Measurements from ENCODE around the gene MTRF1L. TPM values are rescaled to one million over a fixed set of nuclear protein-coding genes. Genes with fewer than 3 reads are reported as not detected.

Gene MTRF1L
- total RNA-seq, 4 donors from 2014 or later = 18.7 to 33.2 (median 24.8) TPM

- 62 to 69% methylated on average over 2 of the region's 2 CpGs for WGBS, 2 donors (ENCODE audit: low coverage in 1 of 2)
Observed at GRCh38 chr6:152946995-152947394, 55.5 kb downstream of the MTRF1L start.

GRCh38 chr6:152946484-152946883 is 56.0 kb downstream of the MTRF1L start:
- 66 to 88% methylated on average over 3 of the region's 3 CpGs for WGBS, 2 donors (ENCODE audit: low coverage in 1 of 2)
- H3K36me3 ChIP-seq = no peaks in the 10 kb centered on the region
- TF ChIP-seq POLR2A (IDR thresholded peaks at IDR 0.05) = no peak
- TF ChIP-seq CTCF (IDR thresholded peaks at IDR 0.05) = no peak
- no peak for TF ChIP-seq POLR2AphosphoS5 (IDR thresholded peaks at IDR 0.05)
- TF ChIP-seq EP300 (IDR thresholded peaks at IDR 0.05) = no peak
- no peak overlapping the region for H3K4me3 ChIP-seq
- H3K27ac ChIP-seq = no peak overlapping the region
- H3K9me3 ChIP-seq = no peaks in the 10 kb centered on the region
- peaks cover 13% of the 10 kb centered on the region for H3K27me3 ChIP-seq
- ATAC-seq = no peak
- no peaks in the 10 kb centered on the region for H3K4me1 ChIP-seq

More at GRCh38 chr6:152946995-152947394, 55.5 kb downstream of the MTRF1L start:
- no peak for ATAC-seq
- no peak for TF ChIP-seq POLR2A (IDR thresholded peaks at IDR 0.05)
- no peak for TF ChIP-seq EP300 (IDR thresholded peaks at IDR 0.05)
- no peak for TF ChIP-seq POLR2AphosphoS5 (IDR thresholded peaks at IDR 0.05)
- TF ChIP-seq CTCF (IDR thresholded peaks at IDR 0.05) = no peak
- no peak overlapping the region for H3K4me3 ChIP-seq
- no peaks in the 10 kb centered on the region for H3K9me3 ChIP-seq
- no peak overlapping the region for H3K27ac ChIP-seq
- H3K27me3 ChIP-seq = peaks cover 13% of the 10 kb centered on the region
- no peaks in the 10 kb centered on the region for H3K4me1 ChIP-seq
- H3K36me3 ChIP-seq = no peaks in the 10 kb centered on the region

GRCh38 chr6:152943260-152943897 is 59.1 kb downstream of the MTRF1L start:
- no peaks in the 10 kb centered on the region for H3K4me1 ChIP-seq
- H3K27me3 ChIP-seq = peaks cover 17% of the 10 kb centered on the region
- H3K36me3 ChIP-seq = no peaks in the 10 kb centered on the region
- TF ChIP-seq POLR2A (IDR thresholded peaks at IDR 0.05) (no peak), POLR2AphosphoS5 (IDR thresholded peaks at IDR 0.05) (no peak), CTCF (IDR thresholded peaks at IDR 0.05) (no peak), EP300 (IDR thresholded peaks at IDR 0.05) (no peak)
- H3K4me3 ChIP-seq = no peak overlapping the region
- H3K27ac ChIP-seq = no peak overlapping the region
- 50 to 84% methylated on average over 1 to 2 of the region's 2 CpGs for WGBS, 2 donors (ENCODE audit: low coverage in 1 of 2)
- no peak for ATAC-seq
- H3K9me3 ChIP-seq = no peaks in the 10 kb centered on the region

- Histone ChIP-seq H3K4me3 (no peak overlapping the region), H3K27ac (no peak overlapping the region), H3K9me3 (no peaks in the 10 kb centered on the region), H3K4me1 (no peaks in the 10 kb centered on the region), H3K36me3 (no peaks in the 10 kb centered on the region), H3K27me3 (peaks cover 17% of the 10 kb centered on the region)
- TF ChIP-seq POLR2AphosphoS5 (IDR thresholded peaks at IDR 0.05) (no peak), CTCF (IDR thresholded peaks at IDR 0.05) (no peak), EP300 (IDR thresholded peaks at IDR 0.05) (no peak), POLR2A (IDR thresholded peaks at IDR 0.05) (no peak)
- ATAC-seq = no peak
- 53 to 86% methylated on average over 1 of the region's 1 CpG for WGBS, 2 donors (ENCODE audit: low coverage in 1 of 2)
Observed at GRCh38 chr6:152942319-152942869, 60.1 kb downstream of the MTRF1L start.

GRCh38 chr6:152941746-152942145 is 60.8 kb downstream of the MTRF1L start:
- Histone ChIP-seq H3K36me3 (no peaks in the 10 kb centered on the region), H3K9me3 (no peaks in the 10 kb centered on the region), H3K27ac (no peak overlapping the region), H3K4me3 (no peak overlapping the region), H3K4me1 (no peaks in the 10 kb centered on the region), H3K27me3 (peaks cover 14% of the 10 kb centered on the region)
- TF ChIP-seq EP300 (IDR thresholded peaks at IDR 0.05) (no peak), POLR2AphosphoS5 (IDR thresholded peaks at IDR 0.05) (no peak), CTCF (IDR thresholded peaks at IDR 0.05) (no peak), POLR2A (IDR thresholded peaks at IDR 0.05) (no peak)
- no peak for ATAC-seq
